PFSK-1 (cell line): ENCODE measurements around the gene PROX2.

Source experiments
- FOXP2 ChIP-seq: optimal IDR thresholded peaks from 2 replicates; pipeline ENCODE3; 2011; ENCODE audit warnings: borderline replicate concordance, control low read depth, inconsistent platforms; ENCODE audit not compliant: insufficient read depth; ENCODE audit errors: extremely low read length, extremely low read depth
- POLR2AphosphoS5 ChIP-seq: IDR thresholded peaks from 2 replicates; pipeline ENCODE4 v1.6.1; 2012; ENCODE audit warnings: low read depth, mild to moderate bottlenecking, control low read depth, low read length, moderate library complexity
- REST ChIP-seq, 2 experiments: IDR thresholded peaks; 2 replicates each; pipeline versions ENCODE4 v1.6.1 to v1.8.0; 2011 to 2012; ENCODE audit warnings: low read depth in 2 of 2, low read length in 2 of 2, control low read depth in 1 of 2, inconsistent platforms in 1 of 2, mild to moderate bottlenecking in 1 of 2, moderate library complexity in 1 of 2; ENCODE audit not compliant: insufficient read depth in 1 of 2
- SIN3A ChIP-seq: IDR thresholded peaks from 2 replicates; pipeline ENCODE4 v1.6.1; 2012; ENCODE audit warnings: mild to moderate bottlenecking, low read length, moderate library complexity, borderline replicate concordance; ENCODE audit not compliant: insufficient read depth
- TAF1 ChIP-seq: IDR thresholded peaks from 2 replicates; pipeline ENCODE4 v1.6.1; 2012; ENCODE audit warnings: low read length, control low read depth, borderline replicate concordance; ENCODE audit not compliant: insufficient read depth

Gene PROX2

DNA sequence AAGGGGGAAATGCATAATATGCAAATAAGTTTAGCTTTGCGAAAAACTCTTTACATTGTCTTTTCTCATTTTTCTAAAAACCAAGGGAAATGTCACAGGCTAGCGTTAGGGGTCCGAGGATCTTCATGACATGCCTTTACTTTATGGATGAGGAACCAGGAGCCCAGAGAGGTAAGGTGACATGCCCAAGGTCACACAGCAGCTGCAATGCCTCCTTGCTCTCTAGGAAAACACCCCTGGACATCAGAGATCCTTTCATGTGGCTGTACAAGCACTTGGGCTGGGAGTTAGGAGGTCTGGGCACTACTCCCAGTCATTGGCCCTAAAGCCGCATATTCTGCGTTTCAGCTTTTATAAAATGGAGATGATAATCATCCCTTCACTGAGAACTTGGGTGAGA lies 741 bp downstream of the PROX2 start:
- TF ChIP-seq POLR2AphosphoS5 = no peak
- no peak for TF ChIP-seq FOXP2
- no peak for TF ChIP-seq TAF1
- TF ChIP-seq SIN3A = no peak
- TF ChIP-seq REST (IDR thresholded peaks at IDR 0.05; ENCODE audit: insufficient read depth in 1 of 2, low read depth in 2 of 2, low read length in 2 of 2) = no peak

DNA sequence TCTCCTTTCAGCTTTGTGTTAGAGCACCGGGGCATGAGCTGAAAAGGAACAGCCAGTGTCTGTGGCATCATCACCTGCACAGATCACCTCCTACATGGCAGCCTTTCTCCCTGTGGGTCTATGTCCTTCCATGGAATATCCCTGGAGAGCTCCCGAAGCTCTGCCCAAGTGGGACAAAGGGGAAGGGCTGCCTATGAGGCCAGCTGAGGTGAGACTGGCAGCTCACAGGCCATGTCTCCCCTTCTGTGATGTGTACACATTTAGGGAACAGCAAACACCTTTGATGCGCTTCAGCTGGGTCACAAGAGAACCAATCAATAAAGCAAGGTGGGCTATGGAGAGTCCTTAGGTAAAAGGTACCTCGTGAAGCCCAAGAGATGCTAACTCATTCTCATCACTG lies 4.1 kb downstream of the PROX2 start:
- TF ChIP-seq SIN3A (no peak), FOXP2 (no peak), REST (IDR thresholded peaks at IDR 0.05; ENCODE audit: insufficient read depth in 1 of 2, low read depth in 2 of 2, low read length in 2 of 2) (no peak), TAF1 (no peak), POLR2AphosphoS5 (no peak)

- TF ChIP-seq TAF1 = no peak
- TF ChIP-seq REST (IDR thresholded peaks at IDR 0.05; ENCODE audit: insufficient read depth in 1 of 2, low read depth in 2 of 2, low read length in 2 of 2) = no peak
- TF ChIP-seq POLR2AphosphoS5 = no peak
- no peak for TF ChIP-seq FOXP2
- no peak for TF ChIP-seq SIN3A
Observed at GRCh38 chr14:74868739-74869138, 7.2 kb downstream of the PROX2 start.

- TF ChIP-seq POLR2AphosphoS5 (no peak), SIN3A (no peak), TAF1 (no peak), REST (IDR thresholded peaks at IDR 0.05; ENCODE audit: insufficient read depth in 1 of 2, low read depth in 2 of 2, low read length in 2 of 2) (no peak), FOXP2 (no peak)
Observed at GRCh38 chr14:74867673-74868072, 8.3 kb downstream of the PROX2 start.

GRCh38 chr14:74866708-74867389 lies 9.1 kb downstream of the PROX2 start:
- TF ChIP-seq FOXP2 (no peak), REST (IDR thresholded peaks at IDR 0.05; ENCODE audit: insufficient read depth in 1 of 2, low read depth in 2 of 2, low read length in 2 of 2) (no peak), SIN3A (no peak), TAF1 (no peak), POLR2AphosphoS5 (no peak)
